ENCODE data around the gene PPP3CB.

GRCh38 chr10:73512207-73512743 is 16.5 kb upstream of the PPP3CB start:
- TF ChIP-seq CTCF (IDR thresholded peaks at IDR 0.05; ENCODE audit: insufficient read depth, low read length, poor library complexity, severe bottlenecking) (no peak), EZH2phosphoT487 (conservative IDR thresholded peaks at IDR 0.05; ENCODE audit: low read length) (no peak)
